ENCODE measurements around the gene OR52D1. TPM values are rescaled to one million over a fixed set of nuclear protein-coding genes. Genes with fewer than 3 reads are reported as not detected.

OR52D1 gene
- total RNA-seq, 1 experiment from 2014 or later, result not detected

- Histone ChIP-seq H3K4me1 (ENCODE audit: control insufficient read depth in 1 of 2, insufficient read depth in 2 of 2, low read length in 2 of 2) (peaks cover 0 to 74% of the 10 kb centered on the region in 2 experiments; a peak in 3 of 4 replicates), H3K9me3 (ENCODE audit: control insufficient read depth in 1 of 2, insufficient read depth in 1 of 2, low read depth in 1 of 2, low read length in 2 of 2) (no peaks in the 10 kb centered on the region), H4K20me1 (ENCODE audit: insufficient read depth) (peaks cover 85% of the 10 kb centered on the region; the same call in 1 of the 2 replicates), H3K27me3 (ENCODE audit: insufficient read depth, low read length) (no peaks in the 10 kb centered on the region), H3K4me3 (replicated peaks in 1 of 2; ENCODE audit: low read depth in 1 of 2, low read length in 2 of 2) (no peak overlapping the region), H3K9ac (ENCODE audit: low read length) (peak overlapping the region; percentile 21), H3K36me3 (ENCODE audit: control insufficient read depth in 1 of 2, insufficient read depth in 2 of 2, low read length in 2 of 2) (peaks cover 3 to 76% of the 10 kb centered on the region in 2 experiments), H3K27ac (ENCODE audit: low read depth, low read length) (peak overlapping the region; percentile 6; the same call in 1 of the 2 replicates), H3K9me2 (ENCODE audit: insufficient read depth) (no peaks in the 10 kb centered on the region), H2AFZ (ENCODE audit: low read depth, low read length, poor library complexity, severe bottlenecking) (no peak overlapping the region), H3K79me2 (ENCODE audit: insufficient read depth, low read length) (peaks cover 100% of the 10 kb centered on the region), H3K4me2 (ENCODE audit: low read length) (no peak overlapping the region; the same call in 1 of the 2 replicates)
- BruUV-seq (replicated peaks), result no TSS peak
- RAD21 ChIA-PET (ENCODE audit: low non-redundant PET in 1 of 2, low total read pairs in 2 of 2, uncharacterized antibody in 2 of 2, unreplicated experiment in 2 of 2), result no interaction called here
- POLR2A ChIA-PET, result interaction anchor here (1.8 to 7.1 kb wide), 2 partner anchors 16 to 17 kb away, joined by 9 to 56 read pairs; no protein-coding TSS in a partner anchor
- DNase-seq (ENCODE audit: low read depth, low spot score) (no peak), ATAC-seq (peak; percentile 25; the same call in 1 of the 2 replicates)
- TF ChIP-seq YY1 (IDR thresholded peaks at IDR 0.05; ENCODE audit: extremely low read depth, insufficient replicate concordance, low read depth, low read length), result no peak
- no peak for TF ChIP-seq ZFX (IDR thresholded peaks at IDR 0.05)
- intact Hi-C loops (cut with micrococcal nuclease), result no loop called here
- CTCF ChIA-PET, result no interaction called here
Measured at GRCh38 chr11:5488798-5489399, 414 bp downstream of the OR52D1 start.

GRCh38 chr11:5489576-5490357 is 1.3 kb downstream of the OR52D1 start:
- H2AFZ ChIP-seq (ENCODE audit: low read depth, low read length, poor library complexity, severe bottlenecking), result no peak overlapping the region
- CTCF ChIA-PET, result no interaction called here
- DNase-seq (ENCODE audit: low read depth, low spot score), result no peak
- no peak for TF ChIP-seq EZH2 (IDR thresholded peaks at IDR 0.05)
- TF ChIP-seq ATF3 (IDR thresholded peaks at IDR 0.05), result no peak
- TF ChIP-seq ELF1 (IDR thresholded peaks at IDR 0.05; ENCODE audit: borderline replicate concordance, low read depth), result no peak
- TF ChIP-seq FOSL1 (IDR thresholded peaks at IDR 0.05; ENCODE audit: low read depth), result no peak
- TF ChIP-seq ZFX (IDR thresholded peaks at IDR 0.05), result no peak
- no peak for TF ChIP-seq JUND (IDR thresholded peaks at IDR 0.05)
- no peak for TF ChIP-seq EZH2phosphoT487 (IDR thresholded peaks at IDR 0.05; ENCODE audit: borderline replicate concordance)
- TF ChIP-seq REST (IDR thresholded peaks at IDR 0.05; ENCODE audit: low read depth), result no peak
- no peak for TF ChIP-seq RAD21 (IDR thresholded peaks at IDR 0.05; ENCODE audit: low read depth)
- TF ChIP-seq, protein P1, sequence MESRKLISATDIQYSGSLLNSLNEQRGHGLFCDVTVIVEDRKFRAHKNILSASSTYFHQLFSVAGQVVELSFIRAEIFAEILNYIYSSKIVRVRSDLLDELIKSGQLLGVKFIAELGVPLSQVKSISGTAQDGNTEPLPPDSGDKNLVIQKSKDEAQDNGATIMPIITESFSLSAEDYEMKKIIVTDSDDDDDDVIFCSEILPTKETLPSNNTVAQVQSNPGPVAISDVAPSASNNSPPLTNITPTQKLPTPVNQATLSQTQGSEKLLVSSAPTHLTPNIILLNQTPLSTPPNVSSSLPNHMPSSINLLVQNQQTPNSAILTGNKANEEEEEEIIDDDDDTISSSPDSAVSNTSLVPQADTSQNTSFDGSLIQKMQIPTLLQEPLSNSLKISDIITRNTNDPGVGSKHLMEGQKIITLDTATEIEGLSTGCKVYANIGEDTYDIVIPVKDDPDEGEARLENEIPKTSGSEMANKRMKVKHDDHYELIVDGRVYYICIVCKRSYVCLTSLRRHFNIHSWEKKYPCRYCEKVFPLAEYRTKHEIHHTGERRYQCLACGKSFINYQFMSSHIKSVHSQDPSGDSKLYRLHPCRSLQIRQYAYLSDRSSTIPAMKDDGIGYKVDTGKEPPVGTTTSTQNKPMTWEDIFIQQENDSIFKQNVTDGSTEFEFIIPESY (IDR thresholded peaks at IDR 0.05; ENCODE audit: extremely low read depth, insufficient replicate concordance, low read length), result no peak
- TF ChIP-seq SRF (IDR thresholded peaks at IDR 0.05; ENCODE audit: low read depth), result no peak

More at GRCh38 chr11:5489576-5490357, 1.3 kb downstream of the OR52D1 start:
- Histone ChIP-seq H3K4me2 (ENCODE audit: low read length) (no peak overlapping the region), H3K9me3 (ENCODE audit: control insufficient read depth in 1 of 2, insufficient read depth in 1 of 2, low read depth in 1 of 2, low read length in 2 of 2) (no peaks in the 10 kb centered on the region), H4K20me1 (ENCODE audit: insufficient read depth) (peaks cover 78% of the 10 kb centered on the region; the same call in 1 of the 2 replicates), H3K36me3 (ENCODE audit: control insufficient read depth in 1 of 2, insufficient read depth in 2 of 2, low read length in 2 of 2) (peaks cover 7 to 73% of the 10 kb centered on the region in 2 experiments), H3K9me2 (ENCODE audit: insufficient read depth) (no peaks in the 10 kb centered on the region), H3K9ac (ENCODE audit: low read length) (0 out of 2 replicates have a peak overlapping the region, but pooled peaks have one; percentile 30), H3K79me2 (ENCODE audit: insufficient read depth, low read length) (peaks cover 100% of the 10 kb centered on the region), H3K4me3 (replicated peaks in 1 of 2; ENCODE audit: low read depth in 1 of 2, low read length in 2 of 2) (no peak overlapping the region), H3K4me1 (ENCODE audit: control insufficient read depth in 1 of 2, insufficient read depth in 2 of 2, low read length in 2 of 2) (peaks cover 0 to 73% of the 10 kb centered on the region in 2 experiments; a peak in 3 of 4 replicates), H3K27me3 (ENCODE audit: insufficient read depth, low read length) (no peaks in the 10 kb centered on the region), H3K27ac (ENCODE audit: low read depth, low read length) (no peak overlapping the region; the same call in 1 of the 2 replicates)
- ChIA-PET POLR2A (interaction anchor here (7.1 kb wide), 1 partner anchor 15 kb away, joined by 56 read pairs; no protein-coding TSS in a partner anchor), RAD21 (ENCODE audit: low non-redundant PET in 1 of 2, low total read pairs in 2 of 2, uncharacterized antibody in 2 of 2, unreplicated experiment in 2 of 2) (no interaction called here)
- no peak for ATAC-seq
- BruUV-seq (replicated peaks), result no TSS peak
- intact Hi-C loops (cut with micrococcal nuclease), result no loop called here

All from HCT116 (cell line).